ENCODE data around the gene TBX1. TPM values are rescaled to one million over a fixed set of nuclear protein-coding genes. Genes with fewer than 3 reads are reported as not detected.

The TBX1 gene
- total and polyA plus RNA-seq, 10 of the 15 experiments (the other 5 are each of a cell fraction or from before 2014, with no cell fraction given): not detected

DNA sequence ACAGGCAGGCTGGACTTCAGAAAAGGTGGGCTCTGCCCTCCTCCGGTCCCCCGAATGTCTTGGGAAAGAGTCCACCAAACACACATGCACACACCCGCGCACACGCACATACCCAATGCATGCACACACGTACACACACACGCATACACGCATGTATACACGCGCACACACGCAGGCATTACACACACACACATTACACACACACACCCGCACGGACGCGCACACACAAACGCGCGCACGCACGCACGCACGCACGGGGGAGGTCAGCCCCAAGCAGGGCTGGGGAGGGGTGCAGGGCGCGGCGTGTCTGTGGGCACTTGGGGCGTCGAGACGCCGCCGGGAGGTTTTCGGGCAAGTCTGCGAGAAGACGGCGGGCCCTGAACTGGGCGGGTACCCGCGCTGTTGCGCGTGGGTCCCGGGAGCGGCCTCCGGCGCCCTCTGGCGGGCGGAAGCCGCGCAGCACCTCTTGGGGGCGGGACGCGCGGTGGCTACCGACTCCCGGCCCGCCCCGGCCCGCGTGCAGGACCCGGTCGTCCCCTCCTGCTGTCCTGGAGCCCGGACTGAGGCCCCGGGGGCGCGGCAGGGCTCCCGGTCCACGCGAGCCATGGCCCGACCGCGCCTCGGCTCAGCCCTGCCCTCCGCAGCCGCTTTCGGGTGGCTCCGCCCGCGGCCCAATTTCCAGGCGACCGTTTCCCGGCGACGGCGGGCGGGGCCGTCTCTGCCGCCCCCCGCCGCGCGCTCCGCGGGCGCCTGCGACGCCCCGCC is 42.7 kb upstream of the TBX1 start (continued):
- TF ChIP-seq, protein P1, sequence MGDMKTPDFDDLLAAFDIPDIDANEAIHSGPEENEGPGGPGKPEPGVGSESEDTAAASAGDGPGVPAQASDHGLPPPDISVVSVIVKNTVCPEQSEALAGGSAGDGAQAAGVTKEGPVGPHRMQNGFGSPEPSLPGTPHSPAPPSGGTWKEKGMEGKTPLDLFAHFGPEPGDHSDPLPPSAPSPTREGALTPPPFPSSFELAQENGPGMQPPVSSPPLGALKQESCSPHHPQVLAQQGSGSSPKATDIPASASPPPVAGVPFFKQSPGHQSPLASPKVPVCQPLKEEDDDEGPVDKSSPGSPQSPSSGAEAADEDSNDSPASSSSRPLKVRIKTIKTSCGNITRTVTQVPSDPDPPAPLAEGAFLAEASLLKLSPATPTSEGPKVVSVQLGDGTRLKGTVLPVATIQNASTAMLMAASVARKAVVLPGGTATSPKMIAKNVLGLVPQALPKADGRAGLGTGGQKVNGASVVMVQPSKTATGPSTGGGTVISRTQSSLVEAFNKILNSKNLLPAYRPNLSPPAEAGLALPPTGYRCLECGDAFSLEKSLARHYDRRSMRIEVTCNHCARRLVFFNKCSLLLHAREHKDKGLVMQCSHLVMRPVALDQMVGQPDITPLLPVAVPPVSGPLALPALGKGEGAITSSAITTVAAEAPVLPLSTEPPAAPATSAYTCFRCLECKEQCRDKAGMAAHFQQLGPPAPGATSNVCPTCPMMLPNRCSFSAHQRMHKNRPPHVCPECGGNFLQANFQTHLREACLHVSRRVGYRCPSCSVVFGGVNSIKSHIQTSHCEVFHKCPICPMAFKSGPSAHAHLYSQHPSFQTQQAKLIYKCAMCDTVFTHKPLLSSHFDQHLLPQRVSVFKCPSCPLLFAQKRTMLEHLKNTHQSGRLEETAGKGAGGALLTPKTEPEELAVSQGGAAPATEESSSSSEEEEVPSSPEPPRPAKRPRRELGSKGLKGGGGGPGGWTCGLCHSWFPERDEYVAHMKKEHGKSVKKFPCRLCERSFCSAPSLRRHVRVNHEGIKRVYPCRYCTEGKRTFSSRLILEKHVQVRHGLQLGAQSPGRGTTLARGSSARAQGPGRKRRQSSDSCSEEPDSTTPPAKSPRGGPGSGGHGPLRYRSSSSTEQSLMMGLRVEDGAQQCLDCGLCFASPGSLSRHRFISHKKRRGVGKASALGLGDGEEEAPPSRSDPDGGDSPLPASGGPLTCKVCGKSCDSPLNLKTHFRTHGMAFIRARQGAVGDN (IDR thresholded peaks at IDR 0.05): peak; percentile 22; the same call in 1 of the 2 replicates
- TF ChIP-seq POLR2AphosphoS2 (IDR thresholded peaks at IDR 0.05; ENCODE audit: low read depth, low read length) (no peak), TCF12 (IDR thresholded peaks at IDR 0.05; ENCODE audit: low read depth, low read length) (0 out of 2 replicates have a peak, but pooled peaks have one; percentile 20), CREB1 (IDR thresholded peaks at IDR 0.05; ENCODE audit: low read depth) (no peak), HDGF (IDR thresholded peaks at IDR 0.05) (no peak), MTA2 (IDR thresholded peaks at IDR 0.05; ENCODE audit: low read depth) (no peak), SIN3A (IDR thresholded peaks at IDR 0.05; ENCODE audit: low read depth, low read length) (no peak), SMARCA5 (IDR thresholded peaks at IDR 0.05) (peak; percentile 63; the same call in 1 of the 2 replicates), TCF7 (IDR thresholded peaks at IDR 0.05; ENCODE audit: borderline replicate concordance) (no peak), RAD21 (IDR thresholded peaks at IDR 0.05; ENCODE audit: insufficient read depth, low read depth, low read length) (peak; percentile 50), ZNF207 (IDR thresholded peaks at IDR 0.05; ENCODE audit: borderline replicate concordance) (peak; percentile 58), NR2F1 (conservative IDR thresholded peaks at IDR 0.05) (peak; percentile 17; the same call in 1 of the 2 replicates), FOXK2 (IDR thresholded peaks at IDR 0.05) (no peak), STAT3 (IDR thresholded peaks at IDR 0.05; ENCODE audit: low read depth, low read length) (no peak), WRNIP1 (IDR thresholded peaks at IDR 0.05; ENCODE audit: borderline replicate concordance, low read depth, low read length) (no peak), MYC (IDR thresholded peaks at IDR 0.05; ENCODE audit: insufficient read depth, insufficient read length, insufficient replicate concordance, low read length, severe bottlenecking) (no peak), ZNF217 (IDR thresholded peaks at IDR 0.05) (no peak), JUND (IDR thresholded peaks at IDR 0.05; ENCODE audit: low read depth, low read length) (no peak), SP1 (IDR thresholded peaks at IDR 0.05; ENCODE audit: low read depth, low read length) (peak; percentile 27), NFYA (IDR thresholded peaks at IDR 0.05; ENCODE audit: borderline replicate concordance, low read depth, low read length) (no peak), MYB (IDR thresholded peaks at IDR 0.05; ENCODE audit: borderline replicate concordance, low read depth, low read length) (no peak), TCF3 (IDR thresholded peaks at IDR 0.05; ENCODE audit: borderline replicate concordance, insufficient read depth, low read depth, low read length) (peak; percentile 45; the same call in 1 of the 2 replicates)
- TF ChIP-seq, protein P2, sequence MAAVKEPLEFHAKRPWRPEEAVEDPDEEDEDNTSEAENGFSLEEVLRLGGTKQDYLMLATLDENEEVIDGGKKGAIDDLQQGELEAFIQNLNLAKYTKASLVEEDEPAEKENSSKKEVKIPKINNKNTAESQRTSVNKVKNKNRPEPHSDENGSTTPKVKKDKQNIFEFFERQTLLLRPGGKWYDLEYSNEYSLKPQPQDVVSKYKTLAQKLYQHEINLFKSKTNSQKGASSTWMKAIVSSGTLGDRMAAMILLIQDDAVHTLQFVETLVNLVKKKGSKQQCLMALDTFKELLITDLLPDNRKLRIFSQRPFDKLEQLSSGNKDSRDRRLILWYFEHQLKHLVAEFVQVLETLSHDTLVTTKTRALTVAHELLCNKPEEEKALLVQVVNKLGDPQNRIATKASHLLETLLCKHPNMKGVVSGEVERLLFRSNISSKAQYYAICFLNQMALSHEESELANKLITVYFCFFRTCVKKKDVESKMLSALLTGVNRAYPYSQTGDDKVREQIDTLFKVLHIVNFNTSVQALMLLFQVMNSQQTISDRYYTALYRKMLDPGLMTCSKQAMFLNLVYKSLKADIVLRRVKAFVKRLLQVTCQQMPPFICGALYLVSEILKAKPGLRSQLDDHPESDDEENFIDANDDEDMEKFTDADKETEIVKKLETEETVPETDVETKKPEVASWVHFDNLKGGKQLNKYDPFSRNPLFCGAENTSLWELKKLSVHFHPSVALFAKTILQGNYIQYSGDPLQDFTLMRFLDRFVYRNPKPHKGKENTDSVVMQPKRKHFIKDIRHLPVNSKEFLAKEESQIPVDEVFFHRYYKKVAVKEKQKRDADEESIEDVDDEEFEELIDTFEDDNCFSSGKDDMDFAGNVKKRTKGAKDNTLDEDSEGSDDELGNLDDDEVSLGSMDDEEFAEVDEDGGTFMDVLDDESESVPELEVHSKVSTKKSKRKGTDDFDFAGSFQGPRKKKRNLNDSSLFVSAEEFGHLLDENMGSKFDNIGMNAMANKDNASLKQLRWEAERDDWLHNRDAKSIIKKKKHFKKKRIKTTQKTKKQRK (IDR thresholded peaks at IDR 0.05; ENCODE audit: low read depth, low read length): no peak
